HG03575 (cell line): Measurements from ENCODE around the gene ZMIZ1.
A peak's percentile ranks its signal among the peaks of the same experiment; 100 is the strongest.

Source experiments
- ATAC-seq: cut with Tn5 transposase; IDR thresholded peaks from one replicate; pipeline ENCODE4 v1.9.1; 2021; ENCODE audit not compliant: unreplicated experiment, insufficient number of reproducible peaks, low FRiP score; ENCODE audit errors: extremely low read depth

ZMIZ1 gene

GRCh38 chr10:79242620-79243152, 173.9 kb downstream of the ZMIZ1 start:
- no peak for ATAC-seq

- ATAC-seq, result no peak
Observed at GRCh38 chr10:79243181-79244067, 174.7 kb downstream of the ZMIZ1 start.

DNA sequence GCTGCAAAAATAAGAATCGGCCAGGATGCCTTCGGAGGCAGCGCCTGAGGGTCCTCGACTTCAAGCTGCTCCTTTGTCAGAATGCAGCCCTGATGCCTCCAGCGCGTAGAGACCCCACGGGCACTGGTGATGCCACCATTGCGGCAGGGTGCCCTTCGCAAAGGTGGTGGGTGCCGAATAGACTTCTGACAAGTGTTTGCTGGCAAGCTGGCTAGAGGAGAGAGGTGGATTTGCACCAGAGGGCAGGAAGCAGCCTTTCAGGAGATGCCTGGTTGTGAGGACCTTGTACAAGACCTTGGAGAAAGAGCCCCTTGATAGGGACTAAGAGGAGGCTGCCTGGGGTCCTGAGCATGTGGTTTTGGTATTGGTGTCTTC, 175.3 kb downstream of the ZMIZ1 start:
- ATAC-seq, result no peak

- ATAC-seq, result no peak
Observed at GRCh38 chr10:79244841-79245504, 176.2 kb downstream of the ZMIZ1 start.

GRCh38 chr10:79245539-79246208, 176.9 kb downstream of the ZMIZ1 start:
- ATAC-seq, result no peak

DNA sequence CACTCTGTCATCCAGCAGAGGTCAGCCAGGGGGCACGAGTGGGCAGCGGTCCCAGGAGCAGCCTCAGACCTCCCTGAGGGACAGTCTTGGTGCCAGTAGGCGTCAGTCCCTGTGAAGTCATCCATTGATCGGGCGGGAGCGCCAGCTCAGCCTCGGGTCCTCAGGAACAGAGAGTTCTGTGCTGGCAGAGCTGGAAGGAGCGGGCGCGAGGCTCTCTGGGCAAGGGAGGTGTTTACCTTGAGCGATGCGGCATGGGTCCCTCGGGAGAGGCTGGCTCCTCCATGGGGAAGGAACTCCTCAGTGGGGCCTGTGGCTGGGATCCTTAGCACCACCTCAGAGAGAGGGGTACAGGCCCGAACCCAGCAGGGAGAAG, 177.4 kb downstream of the ZMIZ1 start:
- no peak for ATAC-seq

GRCh38 chr10:79246606-79247275, 178.0 kb downstream of the ZMIZ1 start:
- ATAC-seq, result no peak

DNA sequence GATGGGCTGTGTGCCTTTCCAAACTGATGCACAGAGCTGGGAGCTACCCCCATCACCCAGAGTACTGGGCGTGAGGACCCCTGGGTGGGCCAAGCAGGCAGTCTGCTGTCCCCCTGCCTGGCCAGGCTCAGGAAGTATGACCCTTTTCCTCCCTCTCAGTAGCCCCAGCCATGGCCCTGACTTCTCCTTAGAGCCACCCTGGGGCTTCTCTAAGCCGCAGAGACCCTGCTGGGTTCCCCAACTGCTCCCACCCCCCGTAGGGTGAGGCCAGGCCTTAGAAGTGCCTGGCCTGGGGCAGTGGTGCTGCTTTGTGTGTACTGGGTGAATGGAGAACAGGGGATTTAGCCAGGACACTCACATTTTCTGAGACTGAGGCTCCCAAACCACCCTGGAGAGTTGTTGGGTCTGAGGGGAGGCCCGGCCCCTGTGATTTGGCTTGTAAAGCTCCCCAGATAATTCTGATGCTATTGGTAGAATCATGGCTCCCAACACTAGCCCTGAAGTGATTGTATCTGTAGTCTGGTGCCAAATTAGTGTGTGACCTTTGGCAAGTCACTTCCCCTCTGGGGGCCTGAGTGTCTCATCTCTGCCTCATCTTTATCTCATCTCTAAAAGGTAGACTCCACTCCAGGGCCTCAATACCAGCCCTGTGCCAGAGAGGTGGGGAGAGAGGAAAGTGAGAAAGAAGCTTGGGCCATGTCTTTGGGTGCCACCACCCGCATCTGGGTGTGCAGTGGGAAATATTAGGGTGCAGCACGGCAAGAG, 178.8 kb downstream of the ZMIZ1 start:
- ATAC-seq, result no peak

DNA sequence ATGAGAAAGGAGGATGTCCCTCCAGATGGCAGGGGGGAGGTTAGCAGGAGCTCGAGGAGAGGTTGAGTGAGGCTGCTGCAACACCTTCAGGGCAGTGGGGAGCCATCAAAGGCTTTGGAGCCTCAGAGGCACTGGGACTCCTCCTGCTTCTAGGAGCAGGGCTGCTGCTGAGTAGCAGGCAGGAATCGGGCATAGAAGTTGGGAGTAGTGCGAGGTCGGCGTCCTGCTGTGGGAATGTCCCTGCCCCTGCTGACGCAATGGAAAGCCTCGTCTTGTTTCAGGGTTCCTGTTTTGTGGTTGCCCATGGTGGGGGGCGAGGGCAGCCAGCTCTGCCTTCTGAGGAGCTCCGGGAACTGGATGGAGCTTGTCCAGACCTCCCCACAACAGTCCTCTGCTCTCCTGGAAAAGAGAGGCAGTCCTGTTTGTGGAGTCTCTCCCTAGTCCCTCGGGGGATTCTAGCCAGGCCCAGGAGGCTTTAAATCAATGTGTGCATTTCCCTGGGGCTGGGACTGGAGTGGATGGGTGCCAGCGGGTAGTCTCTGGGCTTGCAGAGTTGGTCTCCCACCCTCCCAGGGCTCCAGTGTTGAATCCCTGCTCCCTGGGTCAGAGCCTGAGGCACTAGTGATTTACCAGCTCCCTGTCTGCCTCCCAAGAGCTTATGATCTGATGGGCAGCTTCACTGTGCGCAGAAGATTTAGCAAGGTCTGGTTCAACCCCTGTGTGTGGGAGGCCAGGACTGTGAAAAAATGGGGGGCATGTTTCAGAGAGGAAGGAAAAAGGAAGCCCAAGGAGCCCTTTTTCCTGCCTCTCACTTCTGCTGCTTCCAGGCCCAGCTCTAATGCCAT, 179.8 kb downstream of the ZMIZ1 start:
- ATAC-seq, result no peak

- peak; percentile 41 for ATAC-seq
Observed at GRCh38 chr10:79249186-79250121, 180.7 kb downstream of the ZMIZ1 start.

DNA sequence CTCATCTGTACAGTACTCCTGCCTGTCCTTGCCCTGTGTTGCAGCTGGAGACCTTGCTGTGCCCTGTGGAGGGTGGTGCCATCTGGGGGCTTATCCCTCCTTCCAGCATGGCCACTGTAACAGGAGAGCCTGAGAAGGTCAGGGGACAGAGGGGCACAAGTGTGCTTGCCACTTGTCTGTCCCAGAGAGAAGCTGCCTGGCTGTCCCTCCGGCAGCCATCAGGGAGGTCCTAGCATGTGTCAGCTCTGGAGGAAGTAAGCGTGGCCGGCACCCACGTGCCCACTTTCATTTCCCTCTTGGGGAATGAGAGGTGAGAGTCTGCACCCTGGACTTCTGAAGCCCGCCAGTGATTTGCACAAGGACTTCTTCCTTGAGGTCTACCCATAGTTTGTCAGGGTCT, 181.5 kb downstream of the ZMIZ1 start:
- ATAC-seq, result no peak

GRCh38 chr10:79252450-79252849, 183.7 kb downstream of the ZMIZ1 start:
- ATAC-seq, result no peak

- ATAC-seq, result no peak
Observed at GRCh38 chr10:79252971-79253370, 184.2 kb downstream of the ZMIZ1 start.

DNA sequence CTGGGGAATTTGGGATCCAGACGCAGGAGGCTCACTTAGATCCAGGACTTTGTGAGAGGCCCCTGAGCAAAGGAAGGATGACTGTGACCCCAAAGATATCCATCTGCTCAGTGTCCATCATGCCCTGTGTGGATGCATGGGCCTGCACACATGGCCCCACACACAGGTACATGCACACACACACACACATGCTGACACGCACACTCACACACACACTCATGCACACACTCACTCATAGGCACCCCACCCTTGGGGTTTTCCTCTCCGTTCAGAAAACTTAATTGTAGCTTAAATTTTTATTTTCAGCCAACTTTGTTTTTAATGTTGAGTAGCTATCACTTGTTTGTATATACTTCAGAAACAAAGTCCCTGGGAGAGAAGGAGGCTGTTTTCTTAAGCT, 184.9 kb downstream of the ZMIZ1 start:
- ATAC-seq, result no peak

DNA sequence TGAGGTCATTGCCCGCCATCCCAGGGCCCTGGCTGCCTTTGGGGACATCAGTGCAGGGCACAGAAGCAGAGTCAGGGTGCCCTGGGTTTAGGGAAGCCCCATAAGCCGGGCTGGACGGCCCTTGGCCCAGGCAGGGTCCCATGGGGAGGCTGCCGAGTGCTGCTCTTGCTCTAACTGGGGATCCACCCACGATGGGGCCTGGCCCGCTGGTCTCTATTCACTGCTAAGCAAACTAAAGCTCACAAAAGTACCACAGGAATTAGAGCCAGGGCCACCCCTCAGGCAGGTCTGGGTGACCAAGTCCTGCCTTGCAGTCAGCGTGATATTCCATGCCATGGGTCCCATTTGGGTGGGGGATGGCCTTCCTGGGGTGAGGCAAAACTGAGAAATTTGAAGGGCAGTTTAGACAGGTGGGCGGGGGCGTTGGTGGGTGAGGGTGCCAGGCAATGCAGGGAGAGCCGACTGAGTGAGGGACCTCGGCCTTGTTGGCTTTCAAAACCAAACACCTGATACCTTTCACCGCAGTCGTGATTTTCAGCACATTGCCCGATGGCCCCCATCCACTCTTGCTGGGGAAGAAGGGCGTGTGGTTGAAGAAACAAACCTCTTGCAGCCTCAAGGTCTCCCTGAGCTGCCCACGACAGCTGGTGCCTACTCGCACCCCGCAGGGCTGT, 185.7 kb downstream of the ZMIZ1 start:
- ATAC-seq, result no peak

DNA sequence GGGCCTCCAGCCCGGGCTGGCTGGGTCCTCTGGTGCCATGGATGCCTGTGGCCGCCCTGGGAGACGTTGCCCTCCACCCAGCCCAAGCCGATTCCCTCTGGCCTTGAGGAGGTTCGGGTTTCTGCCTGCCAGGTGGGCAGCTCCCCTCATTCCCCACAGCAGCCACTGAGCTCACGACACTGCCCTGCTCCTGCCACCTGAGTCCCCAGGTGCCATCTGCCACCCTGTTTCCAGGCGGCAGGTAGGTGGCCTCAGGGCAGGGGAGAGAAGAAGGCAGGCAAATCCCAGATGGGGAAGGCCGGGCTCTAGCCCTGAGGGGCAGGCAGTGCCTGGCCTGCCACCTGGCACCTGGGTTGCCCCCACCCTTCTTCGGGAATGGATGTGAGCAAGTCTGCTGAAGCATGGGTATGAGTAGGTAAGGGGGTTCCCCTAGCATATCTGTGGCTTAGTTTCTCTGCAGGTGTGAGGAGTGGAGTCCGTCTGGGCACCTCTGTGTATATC, 186.3 kb downstream of the ZMIZ1 start:
- no peak for ATAC-seq
